ENCODE measurements around the gene MAST1.
"Not testable (repeated sequence)": the region's sequence is repeated elsewhere in the genome, so short reads cannot be mapped to it uniquely, and the experiment has no call there.

MAST1 gene

GRCh38 chr19:12913851-12914690, 75.8 kb downstream of the MAST1 start:
- TF ChIP-seq JUND (IDR thresholded peaks at IDR 0.05; ENCODE audit: low read depth), result no peak
- DNase-seq (ENCODE audit: low read depth in 1 of 2, low spot score in 1 of 2), result peak in 1 of 2 experiments; percentile 8
- in situ Hi-C loops (cut with HindIII; ENCODE audit: low pct_unique_long_range_greater_than_20kb, low sequenced_read_pairs), result no loop called here

GRCh38 chr19:12915860-12916259, 77.5 kb downstream of the MAST1 start:
- DNase-seq (ENCODE audit: low read depth in 1 of 2, low spot score in 1 of 2); in situ Hi-C loops (cut with HindIII; ENCODE audit: low pct_unique_long_range_greater_than_20kb, low sequenced_read_pairs): not testable (repeated sequence)

DNA sequence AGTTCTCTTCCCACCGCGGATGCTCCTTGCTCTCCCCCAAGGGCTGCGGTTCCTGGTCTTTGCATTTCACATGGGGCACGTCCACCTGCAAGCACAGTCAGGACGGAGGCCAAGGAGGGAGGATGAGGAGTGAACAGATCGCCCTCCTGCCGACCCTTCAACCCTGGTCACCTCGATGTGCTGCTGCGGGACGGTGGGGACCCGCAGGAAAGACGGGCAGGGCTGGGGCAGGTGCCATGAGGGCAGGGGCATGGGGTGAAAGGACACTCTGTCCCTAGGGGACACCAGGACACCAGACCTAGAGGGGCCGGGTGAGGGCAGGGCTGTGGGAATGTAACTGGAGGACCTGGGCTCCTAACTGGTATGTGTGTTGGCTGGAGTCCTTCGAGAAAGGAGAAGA, 79.9 kb downstream of the MAST1 start:
- no peak for DNase-seq (ENCODE audit: low read depth in 1 of 2, low spot score in 1 of 2)
- no peak for TF ChIP-seq JUND (IDR thresholded peaks at IDR 0.05; ENCODE audit: low read depth)
- in situ Hi-C loops (cut with HindIII; ENCODE audit: low pct_unique_long_range_greater_than_20kb, low sequenced_read_pairs), result no loop called here

DNA sequence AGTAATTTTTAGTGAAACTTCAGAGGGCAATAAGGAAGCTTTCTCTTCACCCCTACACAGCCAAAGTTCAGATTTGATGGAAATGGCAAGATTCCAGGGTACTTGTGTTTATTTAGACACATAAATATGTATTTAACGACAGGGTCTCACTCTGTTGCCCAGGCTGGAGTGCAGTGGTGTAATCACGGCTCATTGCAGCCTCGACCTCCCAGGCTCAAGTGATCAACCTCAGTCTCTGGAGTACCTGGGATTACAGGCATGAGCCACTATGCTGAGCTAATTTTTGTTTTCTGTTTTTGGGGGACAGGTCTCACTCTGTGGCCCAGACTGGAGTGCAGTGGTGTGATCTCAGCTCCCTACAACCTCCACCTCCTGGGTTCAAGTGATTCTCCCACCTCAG, 82.7 kb downstream of the MAST1 start:
- no peak for TF ChIP-seq JUND (IDR thresholded peaks at IDR 0.05; ENCODE audit: low read depth)
- in situ Hi-C loops (cut with HindIII; ENCODE audit: low pct_unique_long_range_greater_than_20kb, low sequenced_read_pairs), result no loop called here
- no peak for DNase-seq (ENCODE audit: low read depth in 1 of 2, low spot score in 1 of 2)

DNA sequence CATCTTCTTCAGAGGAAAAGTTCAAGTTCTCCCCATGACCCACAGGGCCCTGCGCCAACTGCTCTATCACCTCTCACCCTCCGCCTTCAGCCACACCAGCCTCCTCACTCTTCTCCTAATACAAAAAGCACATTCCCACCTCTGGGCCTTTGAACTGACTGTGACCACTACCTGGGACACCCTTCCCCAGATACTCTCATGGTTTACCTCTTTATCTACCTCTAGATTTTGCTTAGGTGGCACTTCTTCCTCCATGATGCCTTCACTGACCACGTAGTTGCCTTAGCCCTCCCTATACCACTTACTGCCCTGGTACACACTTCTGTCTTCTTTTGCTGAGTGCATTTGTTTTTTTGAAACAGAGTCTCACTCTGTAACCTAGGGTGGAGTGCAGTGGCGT, 84.6 kb downstream of the MAST1 start:
- no peak for DNase-seq (ENCODE audit: low read depth in 1 of 2, low spot score in 1 of 2)
- in situ Hi-C loops (cut with HindIII; ENCODE audit: low pct_unique_long_range_greater_than_20kb, low sequenced_read_pairs), result no loop called here
- no peak for TF ChIP-seq JUND (IDR thresholded peaks at IDR 0.05; ENCODE audit: low read depth)
